HG02678 (cell line): ENCODE measurements around the gene S1PR2.

Experiments used
- ATAC-seq: cut with Tn5 transposase; IDR thresholded peaks from one replicate; pipeline ENCODE4 v1.9.1; 2021; ENCODE audit warnings: mild to moderate bottlenecking, moderate library complexity; ENCODE audit not compliant: unreplicated experiment

The S1PR2 gene

GRCh38 chr19:10230861-10231611 lies at the start of gene S1PR2:
S1PR2 (minus strand) TSS chr19:10231331; CDS start chr19:10224905, 6,426 bp downstream.
- peak; percentile 50 for ATAC-seq

GRCh38 chr19:10279737-10280442 lies 48.8 kb upstream of the S1PR2 start:
- no peak for ATAC-seq

GRCh38 chr19:10278935-10279334 lies 47.8 kb upstream of the S1PR2 start:
- no peak for ATAC-seq

- no peak for ATAC-seq
Observed at GRCh38 chr19:10277795-10278589, 46.9 kb upstream of the S1PR2 start.

- ATAC-seq: no peak
Observed at GRCh38 chr19:10274589-10274988, 43.5 kb upstream of the S1PR2 start.

GRCh38 chr19:10271543-10272086 lies 40.5 kb upstream of the S1PR2 start:
- no peak for ATAC-seq

- peak; percentile 45 for ATAC-seq
Observed at GRCh38 chr19:10270616-10271394, 39.7 kb upstream of the S1PR2 start, which contains the start of gene ICAM1. ICAM1 (plus strand) TSS chr19:10271120; CDS start chr19:10271160, 40 bp downstream.

GRCh38 chr19:10270180-10270615 lies 39.1 kb upstream of the S1PR2 start:
- ATAC-seq: peak; percentile 35

GRCh38 chr19:10269333-10270179 lies 38.4 kb upstream of the S1PR2 start:
- peak; percentile 41 for ATAC-seq

GRCh38 chr19:10268071-10268470 lies 36.9 kb upstream of the S1PR2 start:
- no peak for ATAC-seq

GRCh38 chr19:10266706-10267105 lies 35.6 kb upstream of the S1PR2 start:
- ATAC-seq: no peak

- ATAC-seq: no peak
Observed at GRCh38 chr19:10262771-10263170, 31.6 kb upstream of the S1PR2 start.

- ATAC-seq: no peak
Observed at GRCh38 chr19:10260141-10260584, 29.0 kb upstream of the S1PR2 start.

GRCh38 chr19:10259162-10259905 lies 28.2 kb upstream of the S1PR2 start:
- ATAC-seq: no peak

GRCh38 chr19:10258080-10258710 lies 27.1 kb upstream of the S1PR2 start:
- ATAC-seq: no peak

- ATAC-seq: no peak
Observed at GRCh38 chr19:10256970-10257615, 26.0 kb upstream of the S1PR2 start.

- ATAC-seq: no peak
Observed at GRCh38 chr19:10256551-10256950, 25.4 kb upstream of the S1PR2 start.

GRCh38 chr19:10255358-10255757 lies 24.2 kb upstream of the S1PR2 start:
- no peak for ATAC-seq
